H9 (cell line): ENCODE results near the gene OSTC. TPM values are rescaled to one million over a fixed set of nuclear protein-coding genes. Genes with fewer than 3 reads are reported as not detected.

Experiments
- DNase-seq: peaks from one replicate; pipeline ENCODE4 v3.0.0-alpha.2; 2017
- H2AFZ ChIP-seq: one replicate; pipeline ENCODE4 v1.6.1; 2013; ENCODE audit warnings: mild to moderate bottlenecking, low read length, control low read depth, moderate library complexity
- H2AK5ac ChIP-seq: 2 replicates; pipeline ENCODE4 v1.6.1; 2013; ENCODE audit warnings: low read length, control low read depth, mixed read lengths; ENCODE audit not compliant: insufficient read length
- H2BK120ac ChIP-seq: one replicate; pipeline ENCODE4 v1.6.1; 2013; ENCODE audit warnings: low read depth, mild to moderate bottlenecking, low read length, control low read depth, inconsistent platforms; ENCODE audit not compliant: poor library complexity, severe bottlenecking
- H2BK12ac ChIP-seq: 2 replicates; pipeline ENCODE4 v1.6.1; 2013; ENCODE audit warnings: low read length, control low read depth, mixed read lengths, low read depth; ENCODE audit not compliant: insufficient read length
- H2BK15ac ChIP-seq: 2 replicates; pipeline ENCODE4 v1.6.1; 2013; ENCODE audit warnings: low read depth, low read length, control low read depth
- H2BK20ac ChIP-seq: one replicate; pipeline ENCODE4 v1.6.1; 2013; ENCODE audit warnings: low read depth, mild to moderate bottlenecking, low read length, control low read depth, inconsistent platforms; ENCODE audit not compliant: poor library complexity, severe bottlenecking
- H2BK5ac ChIP-seq: 2 replicates; pipeline ENCODE4 v1.6.1; 2013; ENCODE audit warnings: low read length, control low read depth, mixed read lengths; ENCODE audit not compliant: insufficient read length
- H3K14ac ChIP-seq: 2 replicates; pipeline ENCODE4 v1.6.1; 2013; ENCODE audit warnings: low read length, control low read depth; ENCODE audit not compliant: insufficient read depth
- H3K18ac ChIP-seq: 2 replicates; pipeline ENCODE4 v1.6.1; 2013; ENCODE audit warnings: low read depth, mild to moderate bottlenecking, mixed read lengths, low read length, control low read depth; ENCODE audit not compliant: insufficient read length
- H3K23ac ChIP-seq: 2 replicates; pipeline ENCODE4 v1.6.1; 2013; ENCODE audit warnings: low read length, control low read depth, mixed read lengths, low read depth; ENCODE audit not compliant: insufficient read length
- H3K23me2 ChIP-seq: 2 replicates; pipeline ENCODE4 v1.6.1; 2013; ENCODE audit warnings: low read depth, mild to moderate bottlenecking, mixed read lengths, low read length, control low read depth; ENCODE audit not compliant: insufficient read length, poor library complexity, severe bottlenecking
- H3K27ac ChIP-seq: 2 replicates; pipeline ENCODE4 v1.5.1; 2013; ENCODE audit warnings: low read length, control low read depth, mixed read lengths, low read depth; ENCODE audit not compliant: insufficient read length
- H3K27me3 ChIP-seq: 2 replicates; pipeline ENCODE4 v1.6.1; 2013; ENCODE audit warnings: low read length, control low read depth, inconsistent platforms; ENCODE audit not compliant: insufficient read depth
- H3K4ac ChIP-seq: 2 replicates; pipeline ENCODE4 v1.6.1; 2013; ENCODE audit warnings: low read depth, mild to moderate bottlenecking, control low read depth, inconsistent platforms, low read length, moderate library complexity
- H3K4me1 ChIP-seq: 2 replicates; pipeline ENCODE4 v1.6.1; 2013; ENCODE audit warnings: low read length, control low read depth, inconsistent platforms; ENCODE audit not compliant: insufficient read depth
- H3K4me2 ChIP-seq: 2 replicates; pipeline ENCODE4 v1.6.1; 2013; ENCODE audit warnings: low read length, control low read depth, mixed read lengths; ENCODE audit not compliant: insufficient read length, insufficient read depth
- H3K56ac ChIP-seq: 2 replicates; pipeline ENCODE4 v1.6.1; 2013; ENCODE audit warnings: low read depth, mild to moderate bottlenecking, mixed read lengths, low read length, control low read depth; ENCODE audit not compliant: insufficient read length
- H3K79me1 ChIP-seq: 2 replicates; pipeline ENCODE4 v1.6.1; 2013; ENCODE audit warnings: low read depth, mild to moderate bottlenecking, moderate library complexity, low read length, control low read depth, inconsistent platforms; ENCODE audit not compliant: insufficient read depth, poor library complexity, severe bottlenecking
- H3K79me2 ChIP-seq: 2 replicates; pipeline ENCODE4 v1.6.1; 2013; ENCODE audit warnings: low read length, control low read depth, inconsistent platforms; ENCODE audit not compliant: insufficient read depth
- H3K9ac ChIP-seq: 2 replicates; pipeline ENCODE4 v1.6.1; 2013; ENCODE audit warnings: low read length, control low read depth, mixed read lengths; ENCODE audit not compliant: insufficient read length; ENCODE audit errors: extremely low read depth
- H3K9me3 ChIP-seq: one replicate; pipeline ENCODE4 v1.6.1; 2013; ENCODE audit warnings: low read depth, low read length, inconsistent platforms; ENCODE audit not compliant: control insufficient read depth
- H3T11ph ChIP-seq: one replicate; pipeline ENCODE4 v1.6.1; 2013; ENCODE audit warnings: mild to moderate bottlenecking, low read length, control low read depth, inconsistent platforms
- H4K20me1 ChIP-seq: one replicate; pipeline ENCODE4 v1.6.1; 2013; ENCODE audit not compliant: control insufficient read depth, insufficient read length, insufficient read depth
- H4K5ac ChIP-seq: 2 replicates; pipeline ENCODE4 v1.6.1; 2013; ENCODE audit warnings: low read depth, mild to moderate bottlenecking, mixed read lengths, low read length, control low read depth; ENCODE audit not compliant: insufficient read length
- H4K8ac ChIP-seq: replicated peaks from 2 replicates; pipeline ENCODE4 v1.6.1; 2013; ENCODE audit warnings: low read length, control low read depth, mixed read lengths, low read depth; ENCODE audit not compliant: insufficient read length
- H4K91ac ChIP-seq: 2 replicates; pipeline ENCODE4 v1.6.1; 2013; ENCODE audit warnings: low read depth, mild to moderate bottlenecking, moderate library complexity, mixed read lengths, low read length, control low read depth; ENCODE audit not compliant: insufficient read length
- H3K27ac Mint-ChIP-seq, 3 experiments: 2 replicates in 2 of 3; 3 replicates in 1 of 3; pipeline ENCODE4 v1.8.0; 2020 to 2021; ENCODE audit warnings: mixed read lengths in 3 of 3, mild to moderate bottlenecking in 1 of 3, moderate library complexity in 1 of 3
- H3K27me3 Mint-ChIP-seq: 2 replicates; pipeline ENCODE4 v1.8.0; 2021; ENCODE audit warnings: low read depth, mild to moderate bottlenecking, moderate library complexity, mixed read lengths
- H3K36me3 Mint-ChIP-seq, 3 experiments: 2 replicates in 2 of 3; 3 replicates in 1 of 3; pipeline ENCODE4 v1.8.0; 2020 to 2021; ENCODE audit warnings: low read depth in 3 of 3, mixed read lengths in 3 of 3; ENCODE audit not compliant: insufficient read depth in 1 of 3
- H3K4me1 Mint-ChIP-seq, 2 experiments: 2 replicates each; pipeline ENCODE4 v1.8.0; 2020; ENCODE audit warnings: mixed read lengths in 2 of 2
- H3K4me3 Mint-ChIP-seq, 2 experiments: 2 replicates in 1 of 2; 3 replicates in 1 of 2; pipeline ENCODE4 v1.8.0; 2020 to 2021; ENCODE audit warnings: mild to moderate bottlenecking in 2 of 2, mixed read lengths in 2 of 2, moderate library complexity in 1 of 2
- H3K9me3 Mint-ChIP-seq, 2 experiments: 2 replicates in 1 of 2; 3 replicates in 1 of 2; pipeline ENCODE4 v1.8.0; 2020; ENCODE audit warnings: mild to moderate bottlenecking in 2 of 2, mixed read lengths in 2 of 2, moderate library complexity in 1 of 2
- CTCF ChIP-seq: fragments of 200-600 bp; sonication (generic); conservative IDR thresholded peaks from 3 replicates; pipeline ENCODE4 v1.8.0; 2021; ENCODE audit warnings: antibody characterized with exemption, mild to moderate bottlenecking
- WGBS: extraction: QIAGEN DNeasy Blood & Tissue Kit; methylation state at CpG from one replicate; pipeline ENCODE4 v1.1.7; 2013; ENCODE audit warnings: missing lambda C conversion rate, low lambda C conversion rate, mixed read lengths; ENCODE audit not compliant: insufficient read length; ENCODE audit errors: extremely low coverage; 5-methylcytosine and 5-hydroxymethylcytosine counted together
- total RNA-seq: library from RNA; stranded (reverse); gene quantifications from 2 replicates; pipeline ENCODE4 v1.2.1, GENCODE V29; 2021

Gene OSTC
- total RNA-seq, 1 experiment from 2014 or later: 130 TPM

- Histone ChIP-seq H2BK15ac (no peak overlapping the region), H3K18ac (no peak overlapping the region), H4K5ac (no peak overlapping the region), H3K27ac (no peak overlapping the region), H3K27me3 (no peaks in the 10 kb centered on the region), H4K8ac (no peak overlapping the region), H3K23ac (no peak overlapping the region), H2BK12ac (no peak overlapping the region), H3K79me1 (no peaks in the 10 kb centered on the region), H3K79me2 (no peaks in the 10 kb centered on the region), H2BK120ac (no peak overlapping the region), H3K4me2 (no peak overlapping the region), H3K9ac (no peak overlapping the region), H2AK5ac (no peak overlapping the region), H4K20me1 (no peaks in the 10 kb centered on the region), H4K91ac (no peak overlapping the region), H3K4me1 (peaks cover 7% of the 10 kb centered on the region; the same call in 1 of the 2 replicates), H2BK5ac (no peak overlapping the region), H3K56ac (no peak overlapping the region), H3K9me3 (no peaks in the 10 kb centered on the region), H3T11ph (no peak overlapping the region), H3K4ac (no peak overlapping the region), H2BK20ac (no peak overlapping the region), H3K23me2 (no peaks in the 10 kb centered on the region), H2AFZ (no peak overlapping the region), H3K14ac (no peak overlapping the region)
- no peaks in the 10 kb centered on the region for H3K9me3 Mint-ChIP-seq
- DNase-seq: no peak
- no CpG with 5 or more reads among the region's 3 CpGs for WGBS
- no peak overlapping the region for H3K4me3 Mint-ChIP-seq
- H3K36me3 Mint-ChIP-seq: no peaks in the 10 kb centered on the region
- no peaks in the 10 kb centered on the region for H3K27me3 Mint-ChIP-seq
- no peak overlapping the region for H3K27ac Mint-ChIP-seq
- no peak for TF ChIP-seq CTCF
- H3K4me1 Mint-ChIP-seq: no peaks in the 10 kb centered on the region
These were observed 43.4 kb downstream of the OSTC start for GRCh38 chr4:108693819-108694218.
